Measurements from ENCODE around the gene CDC34. TPM values are rescaled to one million over a fixed set of nuclear protein-coding genes. Genes with fewer than 3 reads are reported as not detected.

CDC34 gene
- total RNA-seq, 1 experiment from 2014 or later = 76.3 TPM

DNA sequence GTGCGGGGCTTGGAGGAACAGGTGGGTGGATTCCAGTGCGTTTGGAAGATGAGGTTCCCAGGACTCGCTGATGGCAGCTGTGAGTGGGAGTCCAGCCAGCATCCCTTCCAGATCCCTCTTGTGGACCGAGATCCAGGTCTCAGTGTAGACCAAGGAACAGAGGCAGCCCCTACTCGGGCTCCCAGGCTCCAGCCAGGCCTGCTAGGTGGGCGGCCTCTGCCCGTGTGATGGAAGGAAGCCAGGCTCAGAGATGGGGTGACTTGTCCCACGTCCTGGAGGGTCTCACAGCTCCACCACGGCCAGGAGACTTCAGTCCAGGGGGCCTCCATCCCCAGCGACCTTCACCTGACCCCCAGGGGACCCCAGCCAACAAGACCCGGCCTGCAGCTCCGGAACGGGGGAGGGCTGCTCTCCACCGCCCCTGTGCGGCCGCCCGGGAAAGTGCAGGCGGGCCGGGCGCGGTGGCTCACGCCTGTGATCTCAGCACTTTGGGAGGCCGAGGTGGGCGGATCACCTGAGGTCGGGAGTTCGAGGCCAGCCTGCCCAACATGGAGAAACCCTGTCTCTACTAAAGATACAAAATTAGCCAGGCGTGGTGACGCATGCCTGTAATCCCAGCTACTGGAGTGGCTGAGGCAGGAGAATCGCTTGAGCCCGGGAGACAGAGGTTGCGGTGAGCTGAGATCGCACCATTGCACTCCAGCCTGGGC, 36.0 kb upstream of the CDC34 start:
- Histone ChIP-seq H3K36me3 (no peaks in the 10 kb centered on the region), H3K9me3 (no peaks in the 10 kb centered on the region), H3K27me3 (no peaks in the 10 kb centered on the region), H3K4me3 (no peak overlapping the region)
- DNase-seq = peak; percentile 52

DNA sequence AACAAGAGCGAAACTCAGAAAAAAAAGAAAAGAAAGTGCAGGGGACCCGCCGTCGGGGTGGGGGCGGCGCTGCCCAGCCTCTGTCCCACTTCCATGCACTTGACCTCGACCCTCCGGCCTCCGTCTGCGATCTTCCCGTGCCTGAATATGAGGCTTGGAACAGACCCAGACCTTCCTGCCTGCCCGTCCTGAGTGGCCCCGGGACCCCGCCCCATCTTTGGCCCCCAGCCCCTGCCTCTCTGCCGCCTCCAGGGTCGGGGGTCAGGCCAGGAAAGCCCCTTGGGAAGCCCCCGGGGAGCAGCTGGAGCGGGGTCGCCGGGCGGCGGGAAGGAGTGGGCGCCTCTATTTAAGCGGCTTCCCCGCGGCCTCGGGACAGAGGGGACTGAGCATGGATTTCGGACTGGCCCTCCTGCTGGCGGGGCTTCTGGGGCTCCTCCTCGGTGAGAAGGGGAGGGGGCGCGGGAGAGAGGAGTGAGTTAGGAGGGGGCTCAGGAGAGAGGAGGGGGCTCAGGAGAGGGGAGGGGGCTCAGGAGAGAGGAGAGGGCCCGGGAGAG, 35.4 kb upstream of the CDC34 start, which contains the start of gene MADCAM1:
TSS of gene MADCAM1 (plus strand) at position 375 of the 554 bp plus-strand sequence. CDS start at position 389, 14 bp downstream.
- no peaks in the 10 kb centered on the region for H3K27me3 ChIP-seq
- H3K9me3 ChIP-seq = no peaks in the 10 kb centered on the region
- no peak within 1 kb of the TSS for H3K4me3 ChIP-seq
- no peaks in the 10 kb centered on the region for H3K36me3 ChIP-seq
- no peak for DNase-seq

GRCh38 chr19:496986-497385, 34.6 kb upstream of the CDC34 start:
- Histone ChIP-seq H3K4me3 (no peak overlapping the region), H3K9me3 (no peaks in the 10 kb centered on the region), H3K36me3 (no peaks in the 10 kb centered on the region), H3K27me3 (no peaks in the 10 kb centered on the region)
- DNase-seq = no peak

- H3K36me3 ChIP-seq = no peaks in the 10 kb centered on the region
- DNase-seq = no peak
- H3K27me3 ChIP-seq = no peaks in the 10 kb centered on the region
- H3K9me3 ChIP-seq = no peaks in the 10 kb centered on the region
- H3K4me3 ChIP-seq = no peak overlapping the region
Measured at GRCh38 chr19:497491-497868, 34.1 kb upstream of the CDC34 start.

GRCh38 chr19:497869-498510, 33.6 kb upstream of the CDC34 start:
- no peaks in the 10 kb centered on the region for H3K36me3 ChIP-seq
- no peaks in the 10 kb centered on the region for H3K27me3 ChIP-seq
- H3K9me3 ChIP-seq = no peaks in the 10 kb centered on the region
- no peak for DNase-seq
- no peak overlapping the region for H3K4me3 ChIP-seq

- Histone ChIP-seq H3K27me3 (no peaks in the 10 kb centered on the region), H3K9me3 (no peaks in the 10 kb centered on the region), H3K36me3 (no peaks in the 10 kb centered on the region), H3K4me3 (no peak overlapping the region)
- no peak for DNase-seq
Measured at GRCh38 chr19:498511-498891, 33.1 kb upstream of the CDC34 start.

- no peaks in the 10 kb centered on the region for H3K9me3 ChIP-seq
- DNase-seq = no peak
- H3K4me3 ChIP-seq = no peak overlapping the region
- no peaks in the 10 kb centered on the region for H3K36me3 ChIP-seq
- H3K27me3 ChIP-seq = no peaks in the 10 kb centered on the region
Measured at GRCh38 chr19:498977-499623, 32.5 kb upstream of the CDC34 start.

DNA sequence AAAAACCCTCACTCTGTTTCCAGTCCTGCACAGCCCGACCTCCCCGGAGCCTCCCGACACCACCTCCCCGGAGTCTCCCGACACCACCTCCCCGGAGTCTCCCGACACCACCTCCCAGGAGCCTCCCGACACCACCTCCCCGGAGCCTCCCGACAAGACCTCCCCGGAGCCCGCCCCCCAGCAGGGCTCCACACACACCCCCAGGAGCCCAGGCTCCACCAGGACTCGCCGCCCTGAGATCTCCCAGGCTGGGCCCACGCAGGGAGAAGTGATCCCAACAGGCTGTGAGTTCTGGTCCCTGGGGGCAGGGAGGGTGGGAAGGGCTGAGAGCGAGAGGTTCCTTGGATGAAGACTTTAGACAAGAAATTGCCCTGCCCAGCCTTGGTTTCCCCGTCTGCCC, 29.9 kb upstream of the CDC34 start:
- H3K27me3 ChIP-seq = no peaks in the 10 kb centered on the region
- H3K4me3 ChIP-seq = no peak overlapping the region
- no peak for DNase-seq
- H3K9me3 ChIP-seq = no peaks in the 10 kb centered on the region
- H3K36me3 ChIP-seq = no peaks in the 10 kb centered on the region

DNA sequence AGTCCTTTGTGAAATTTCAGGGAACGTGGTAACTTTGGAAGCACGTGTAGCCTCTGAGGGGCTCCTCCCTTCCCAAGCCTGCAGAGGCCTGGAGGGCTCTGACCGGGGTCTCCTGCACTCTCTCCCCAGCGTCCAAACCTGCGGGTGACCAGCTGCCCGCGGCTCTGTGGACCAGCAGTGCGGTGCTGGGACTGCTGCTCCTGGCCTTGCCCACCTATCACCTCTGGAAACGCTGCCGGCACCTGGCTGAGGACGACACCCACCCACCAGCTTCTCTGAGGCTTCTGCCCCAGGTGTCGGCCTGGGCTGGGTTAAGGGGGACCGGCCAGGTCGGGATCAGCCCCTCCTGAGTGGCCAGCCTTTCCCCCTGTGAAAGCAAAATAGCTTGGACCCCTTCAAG, 26.9 kb upstream of the CDC34 start:
- Histone ChIP-seq H3K9me3 (no peaks in the 10 kb centered on the region), H3K4me3 (no peak overlapping the region), H3K27me3 (no peaks in the 10 kb centered on the region), H3K36me3 (no peaks in the 10 kb centered on the region)
- DNase-seq = no peak

DNA sequence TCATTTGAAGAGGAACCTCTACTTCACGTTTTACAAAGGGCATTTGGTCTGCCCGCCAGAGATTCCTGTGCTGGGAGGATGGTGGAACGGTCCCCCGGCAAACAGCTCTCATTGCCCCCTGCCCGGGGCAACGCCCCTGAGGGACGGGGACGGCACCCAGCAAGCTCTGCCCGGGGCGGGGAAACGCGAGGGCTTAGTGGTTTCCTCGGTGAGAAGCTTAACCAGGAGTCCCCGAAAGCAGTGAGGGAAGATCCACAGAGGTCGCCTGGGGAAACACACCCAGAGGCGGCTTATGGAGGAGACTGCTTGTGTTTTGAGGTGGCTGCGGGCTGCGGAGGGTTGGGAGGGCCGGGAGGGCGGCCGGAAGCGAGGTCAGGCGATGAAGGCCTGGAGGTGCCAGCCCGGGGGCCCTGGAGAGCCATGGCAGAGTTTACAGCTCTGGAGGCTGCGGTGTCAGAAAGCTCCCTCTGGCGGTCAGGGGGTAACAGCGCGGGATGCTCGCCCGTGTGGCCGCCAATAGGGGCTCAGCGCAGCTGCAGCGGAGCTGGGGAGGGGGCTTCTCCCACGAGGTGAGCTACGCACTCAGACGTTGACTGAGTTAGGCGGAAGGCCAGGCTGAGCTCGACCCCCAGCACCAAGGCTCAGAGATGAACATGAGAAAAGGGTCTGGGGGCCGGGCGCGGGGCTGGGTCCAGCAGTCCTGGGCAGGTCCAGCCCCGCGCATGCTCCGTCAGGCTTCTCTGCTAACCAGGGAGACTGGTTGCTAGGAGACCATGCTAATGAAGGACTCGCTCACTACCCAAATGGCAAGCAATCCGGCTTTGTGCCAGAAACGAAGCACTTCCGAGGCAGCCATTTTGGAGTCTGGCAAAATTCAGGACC, 24.9 kb upstream of the CDC34 start:
- Histone ChIP-seq H3K4me3 (peak overlapping the region; percentile 97), H3K27me3 (no peaks in the 10 kb centered on the region), H3K9me3 (no peaks in the 10 kb centered on the region), H3K36me3 (no peaks in the 10 kb centered on the region)
- DNase-seq = peak; percentile 94

DNA sequence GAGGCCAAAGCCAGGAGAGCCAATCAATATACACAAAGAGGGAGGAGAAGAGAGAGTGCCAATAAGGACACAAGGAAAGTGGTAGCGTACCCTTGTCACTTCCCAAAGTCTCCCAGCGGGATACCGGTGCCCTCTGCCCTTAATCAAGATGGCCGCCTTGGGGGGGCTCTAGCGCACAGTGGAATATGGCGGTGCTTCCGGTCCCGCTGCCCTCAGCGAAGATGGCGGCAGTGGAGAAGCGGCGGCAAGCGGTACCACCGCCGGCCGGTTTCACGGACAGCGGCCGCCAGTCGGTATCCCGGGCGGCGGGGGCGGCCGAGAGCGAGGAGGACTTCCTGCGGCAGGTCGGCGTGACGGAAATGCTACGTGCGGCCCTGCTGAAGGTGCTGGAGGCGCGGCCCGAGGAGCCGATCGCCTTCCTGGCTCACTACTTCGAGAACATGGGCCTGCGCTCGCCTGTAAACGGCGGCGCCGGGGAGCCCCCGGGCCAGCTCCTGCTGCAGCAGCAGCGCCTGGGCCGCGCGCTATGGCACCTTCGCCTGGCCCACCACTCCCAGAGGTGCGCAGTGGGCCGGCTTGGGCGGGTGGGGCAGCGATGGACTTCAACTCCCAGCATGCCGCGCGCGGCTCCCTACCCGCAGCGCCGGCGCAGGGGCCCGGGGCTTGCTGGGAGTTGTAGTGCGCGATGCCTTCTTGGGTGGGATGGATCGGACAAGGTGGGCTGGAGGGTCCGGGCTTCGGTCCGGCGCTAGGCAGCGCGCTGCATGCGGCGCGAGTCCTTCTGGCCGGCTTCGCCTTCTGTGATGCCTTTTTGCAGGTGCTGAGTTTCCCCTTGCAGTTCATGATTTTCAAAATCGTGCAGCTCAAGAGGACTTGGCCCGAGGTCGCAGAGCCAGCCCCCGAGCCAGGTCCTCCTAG, 24.0 kb upstream of the CDC34 start, which contains the start of gene TPGS1:
TSS of gene TPGS1 (plus strand) at position 212 of the 918 bp plus-strand sequence. CDS start at position 222, 10 bp downstream.
- Histone ChIP-seq H3K4me3 (peak within 1 kb of the TSS; percentile 97), H3K36me3 (no peaks in the 10 kb centered on the region), H3K9me3 (no peaks in the 10 kb centered on the region), H3K27me3 (no peaks in the 10 kb centered on the region)
- DNase-seq = peak; percentile 80

GRCh38 chr19:508204-509150, 23.1 kb upstream of the CDC34 start:
- Histone ChIP-seq H3K27me3 (no peaks in the 10 kb centered on the region), H3K4me3 (peak overlapping the region; percentile 97), H3K36me3 (no peaks in the 10 kb centered on the region), H3K9me3 (no peaks in the 10 kb centered on the region)
- no peak for DNase-seq

- DNase-seq = peak; percentile 68
- Histone ChIP-seq H3K9me3 (no peaks in the 10 kb centered on the region), H3K4me3 (no peak overlapping the region), H3K27me3 (no peaks in the 10 kb centered on the region), H3K36me3 (no peaks in the 10 kb centered on the region)
Measured at GRCh38 chr19:510606-511100, 20.9 kb upstream of the CDC34 start.

DNA sequence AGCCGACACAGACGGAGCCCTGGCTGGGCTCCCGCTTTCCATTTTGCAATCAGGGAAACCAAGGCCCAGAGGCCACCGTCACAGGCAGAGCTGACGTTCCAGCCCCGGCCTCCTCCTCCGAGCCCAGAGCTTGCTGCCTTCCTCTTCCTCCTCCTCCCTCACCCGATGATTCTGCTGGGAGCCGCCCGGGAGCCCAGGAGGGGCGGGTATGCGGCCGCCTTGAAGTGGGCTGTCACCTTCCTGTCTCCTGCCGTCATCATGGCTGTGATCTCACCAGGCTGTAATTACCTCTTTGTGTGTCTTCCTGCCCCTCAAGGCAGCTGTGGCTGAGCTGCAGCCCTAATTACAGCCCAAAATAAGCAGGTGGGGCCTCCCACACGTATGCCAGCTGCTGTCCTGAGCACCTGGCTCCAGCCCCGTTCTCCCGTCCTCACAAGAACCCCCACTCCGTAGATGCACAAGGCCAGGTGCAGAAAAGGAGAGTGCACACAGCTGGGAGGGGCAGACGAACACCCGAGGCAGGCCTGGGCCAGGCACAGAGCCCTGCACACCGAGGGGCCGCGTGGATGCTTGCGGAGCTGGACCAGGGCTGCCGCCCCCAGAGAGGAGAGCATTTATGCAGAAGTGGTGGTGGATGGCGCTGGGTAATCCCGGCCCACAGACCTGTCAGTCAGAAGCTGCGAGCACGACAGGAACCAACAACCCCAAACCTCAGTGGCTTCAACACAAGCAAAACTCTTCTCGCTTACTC, 20.3 kb upstream of the CDC34 start:
- Histone ChIP-seq H3K9me3 (no peaks in the 10 kb centered on the region), H3K4me3 (no peak overlapping the region), H3K27me3 (no peaks in the 10 kb centered on the region), H3K36me3 (no peaks in the 10 kb centered on the region)
- no peak for DNase-seq
